ENCODE measurements around the gene LCMT2.
"Not testable (repeated sequence)": the region's sequence is repeated elsewhere in the genome, so short reads cannot be mapped to it uniquely, and the experiment has no call there.

Gene LCMT2

DNA sequence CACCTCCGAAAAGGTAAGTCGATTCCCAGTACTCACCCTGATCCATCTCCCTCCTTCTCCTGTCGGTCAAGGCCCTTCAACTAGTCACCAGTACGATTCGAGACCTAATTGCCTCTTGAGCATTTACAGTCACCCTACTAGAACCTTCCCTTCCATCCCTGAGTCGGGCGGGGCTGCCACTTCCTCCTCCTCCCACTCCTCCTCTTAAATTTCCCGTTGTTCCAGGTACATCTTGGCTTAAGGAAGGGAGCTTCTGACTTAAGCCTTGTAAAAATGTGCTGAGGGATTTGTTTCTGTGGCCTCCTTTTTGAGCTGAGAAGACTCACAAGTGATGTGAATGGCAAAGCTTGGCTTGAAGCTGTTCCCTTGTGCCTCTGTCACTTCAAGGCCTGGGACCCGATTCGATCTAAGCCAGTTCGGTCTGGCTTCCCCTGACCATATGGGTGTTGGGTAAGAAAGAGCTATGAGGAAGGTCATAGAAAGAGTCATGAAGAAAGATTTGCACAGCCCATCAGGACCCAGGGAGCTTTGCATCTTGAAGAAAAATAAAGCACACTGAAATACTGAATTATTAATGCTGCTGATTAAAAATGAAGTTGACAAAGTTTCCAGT, 28.1 kb downstream of the LCMT2 start, which contains the start of gene TGM7:
Gene TGM7 (minus strand): TSS at position 51 of the 613 bp plus-strand sequence.
- Histone ChIP-seq H3K27ac (ENCODE audit: low read depth, low read length) (no peak within 1 kb of the TSS), H3K36me3 (ENCODE audit: insufficient read depth, low read length) (no peaks in the 10 kb centered on the region), H3K4me1 (ENCODE audit: insufficient read depth, low read length) (peaks cover 8% of the 10 kb centered on the region; the same call in 1 of the 2 replicates), H3K9me3 (ENCODE audit: insufficient read depth, low read depth, low read length) (no peaks in the 10 kb centered on the region), H3K9ac (ENCODE audit: low read depth, low read length) (no peak within 1 kb of the TSS), H3K4me3 (ENCODE audit: low read length) (no peak within 1 kb of the TSS), H3K27me3 (ENCODE audit: insufficient read depth, low read length) (peaks cover 4% of the 10 kb centered on the region; the same call in 1 of the 2 replicates)
- 90% methylated on average over 11 of the region's 11 CpGs for WGBS

DNA sequence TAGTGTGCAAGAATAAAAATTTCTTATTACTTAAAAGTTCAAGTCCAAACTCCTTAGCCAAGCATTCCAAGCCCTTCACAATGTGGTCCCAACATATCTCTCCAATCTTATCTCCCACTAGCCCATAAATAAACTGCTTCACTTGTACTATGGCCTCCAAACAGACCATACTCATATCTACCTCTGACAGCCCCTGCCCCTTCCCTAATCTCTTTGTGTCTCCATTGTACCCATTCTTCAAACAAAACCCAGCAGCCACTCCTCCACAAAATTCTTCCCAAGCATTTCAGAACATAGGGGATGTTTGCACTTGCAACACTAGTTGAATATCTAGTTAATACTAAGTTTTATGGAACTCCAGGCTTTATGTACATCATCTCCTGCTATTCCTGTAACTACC, 30.5 kb downstream of the LCMT2 start:
- H3K4me1 ChIP-seq (ENCODE audit: insufficient read depth, low read length) = peaks cover 8% of the 10 kb centered on the region; the same call in 1 of the 2 replicates
- H3K9ac ChIP-seq (ENCODE audit: low read depth, low read length) = no peak overlapping the region
- no peaks in the 10 kb centered on the region for H3K27me3 ChIP-seq (ENCODE audit: insufficient read depth, low read length)
- no peaks in the 10 kb centered on the region for H3K9me3 ChIP-seq (ENCODE audit: insufficient read depth, low read depth, low read length)
- H3K27ac ChIP-seq (ENCODE audit: low read depth, low read length) = no peak overlapping the region
- H3K36me3 ChIP-seq (ENCODE audit: insufficient read depth, low read length) = no peaks in the 10 kb centered on the region
- no peak overlapping the region for H3K4me3 ChIP-seq (ENCODE audit: low read length)

DNA sequence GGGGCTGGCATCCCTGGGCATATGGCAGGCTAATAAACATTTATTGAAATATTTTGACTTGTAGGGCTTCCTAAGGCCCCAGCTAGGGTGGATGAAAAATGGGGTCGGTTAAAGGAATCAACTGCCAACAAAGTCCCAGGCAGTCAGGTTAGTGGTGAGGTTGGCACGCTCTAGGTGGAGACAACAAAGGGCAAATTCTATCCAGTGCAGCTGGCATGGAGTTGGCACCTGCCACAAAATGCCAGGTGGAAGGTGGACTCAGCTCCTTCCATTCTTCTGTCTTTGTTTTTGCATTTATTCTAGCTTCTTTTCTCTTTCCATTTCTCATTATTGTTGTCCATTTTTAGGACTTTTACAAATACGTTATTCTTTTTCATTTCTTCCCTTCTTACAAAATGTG, 31.0 kb downstream of the LCMT2 start:
- Histone ChIP-seq H3K4me3 (ENCODE audit: low read length) (no peak overlapping the region), H3K27ac (ENCODE audit: low read depth, low read length) (no peak overlapping the region), H3K27me3 (ENCODE audit: insufficient read depth, low read length) (no peaks in the 10 kb centered on the region), H3K9ac (ENCODE audit: low read depth, low read length) (no peak overlapping the region), H3K4me1 (ENCODE audit: insufficient read depth, low read length) (peaks cover 8% of the 10 kb centered on the region; the same call in 1 of the 2 replicates), H3K36me3 (ENCODE audit: insufficient read depth, low read length) (no peaks in the 10 kb centered on the region), H3K9me3 (ENCODE audit: insufficient read depth, low read depth, low read length) (no peaks in the 10 kb centered on the region)
- WGBS = 91% methylated on average over 2 of the region's 3 CpGs

DNA sequence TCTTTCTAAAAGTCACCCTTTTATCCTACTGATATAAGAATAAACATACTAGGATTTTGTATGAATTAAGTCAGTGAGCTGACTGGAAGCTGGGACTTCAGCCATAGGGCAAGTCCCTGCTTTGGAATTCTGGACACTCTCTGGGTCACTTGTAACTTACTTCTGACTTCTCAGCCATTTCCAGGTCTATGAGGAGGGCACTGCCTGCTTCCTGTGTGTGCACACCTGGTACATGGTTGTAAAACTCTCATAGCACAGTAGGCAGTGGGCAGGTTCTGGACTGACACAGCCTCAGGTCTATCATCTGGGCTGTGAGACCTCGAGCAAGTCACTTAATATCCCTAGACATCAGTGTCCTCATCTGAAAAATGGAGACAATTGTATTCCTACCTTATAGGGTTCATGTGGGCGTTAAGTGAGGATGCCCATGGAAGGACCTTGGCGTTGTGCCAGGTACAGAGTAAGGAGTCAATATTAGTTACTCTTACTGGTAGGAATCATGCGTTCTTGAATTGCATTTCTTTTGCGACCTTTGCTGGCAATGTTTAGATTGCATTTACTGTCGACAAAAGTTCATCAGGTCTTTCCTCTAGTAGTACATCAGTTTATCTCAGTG, 36.2 kb downstream of the LCMT2 start:
- WGBS = 92% methylated on average over 6 of the region's 6 CpGs
- Histone ChIP-seq H3K4me3 (ENCODE audit: low read length) (no peak overlapping the region), H3K9ac (ENCODE audit: low read depth, low read length) (no peak overlapping the region), H3K4me1 (ENCODE audit: insufficient read depth, low read length) (peaks cover 13% of the 10 kb centered on the region; the same call in 1 of the 2 replicates), H3K27me3 (ENCODE audit: insufficient read depth, low read length) (peaks cover 15% of the 10 kb centered on the region), H3K9me3 (ENCODE audit: insufficient read depth, low read depth, low read length) (no peaks in the 10 kb centered on the region), H3K36me3 (ENCODE audit: insufficient read depth, low read length) (no peaks in the 10 kb centered on the region), H3K27ac (ENCODE audit: low read depth, low read length) (no peak overlapping the region)

DNA sequence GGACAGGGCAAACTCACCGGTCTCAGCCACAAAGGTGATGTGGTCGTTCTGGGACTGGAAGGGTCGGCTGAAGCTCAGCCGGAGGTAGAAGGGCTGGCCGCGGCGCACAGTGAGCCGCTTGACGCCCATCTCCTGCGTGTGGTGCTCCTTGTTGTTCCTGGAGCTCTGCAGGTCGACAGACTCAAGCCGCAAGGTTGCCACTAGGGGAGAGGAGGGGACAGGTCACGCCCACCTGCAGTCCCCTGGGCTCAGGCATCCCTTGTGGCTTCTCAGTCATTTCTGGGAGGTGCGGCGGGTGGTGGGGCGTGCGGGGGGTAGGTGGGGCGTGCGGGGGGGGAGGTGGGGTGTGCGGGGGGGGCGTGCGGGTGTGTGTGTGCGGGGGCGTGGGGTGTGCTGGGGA, 36.9 kb downstream of the LCMT2 start:
- no peaks in the 10 kb centered on the region for H3K9me3 ChIP-seq (ENCODE audit: insufficient read depth, low read depth, low read length)
- 9% methylated on average over 12 of the region's 24 CpGs for WGBS

DNA sequence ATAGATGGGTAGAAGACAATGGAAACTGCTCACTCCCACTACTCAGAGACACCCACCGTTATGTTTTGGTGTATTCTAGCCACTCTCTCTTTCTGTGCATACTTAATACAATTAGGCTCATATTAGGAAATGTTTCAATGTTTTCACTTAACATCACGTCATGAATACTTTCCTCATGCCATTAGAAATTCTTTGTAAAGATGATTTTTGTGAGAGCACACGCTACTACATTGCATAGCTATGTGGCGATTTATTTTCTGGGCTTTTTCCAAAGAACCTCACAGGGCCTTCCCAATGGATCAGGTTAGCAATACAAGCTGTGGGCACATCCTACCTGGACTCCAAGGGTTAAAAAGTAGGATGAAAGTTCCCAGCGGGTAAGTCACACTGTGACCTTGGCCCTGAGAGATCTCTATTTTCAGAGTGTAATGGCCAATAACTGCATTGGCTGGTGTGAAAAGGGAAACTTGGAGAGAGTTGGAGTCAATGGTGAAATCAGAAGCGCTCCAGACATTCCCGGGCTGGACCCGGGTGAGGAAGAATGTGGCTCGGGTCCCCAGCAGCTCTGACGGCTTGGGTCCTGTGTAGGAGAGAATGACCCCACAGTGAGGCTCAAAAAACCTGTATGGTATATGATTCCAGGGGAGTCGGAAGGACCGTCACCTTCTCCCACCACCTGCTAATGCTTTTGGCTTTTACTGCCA, 37.8 kb downstream of the LCMT2 start:
- H3K36me3 ChIP-seq (ENCODE audit: insufficient read depth, low read length) = no peaks in the 10 kb centered on the region
- no peak overlapping the region for H3K4me3 ChIP-seq (ENCODE audit: low read length)
- H3K27me3 ChIP-seq (ENCODE audit: insufficient read depth, low read length) = peaks cover 18% of the 10 kb centered on the region
- H3K9me3 ChIP-seq (ENCODE audit: insufficient read depth, low read depth, low read length) = no peaks in the 10 kb centered on the region
- H3K9ac ChIP-seq (ENCODE audit: low read depth, low read length) = no peak overlapping the region
- WGBS = 75% methylated on average over 9 of the region's 12 CpGs
- H3K4me1 ChIP-seq (ENCODE audit: insufficient read depth, low read length) = peaks cover 6% of the 10 kb centered on the region; the same call in 1 of the 2 replicates
- no peak overlapping the region for H3K27ac ChIP-seq (ENCODE audit: low read depth, low read length)

More for the DNA sequence above, 36.9 kb downstream of the LCMT2 start:
- Histone ChIP-seq H3K27me3 (ENCODE audit: insufficient read depth, low read length) (peaks cover 15% of the 10 kb centered on the region), H3K9ac (ENCODE audit: low read depth, low read length) (peak overlapping the region; percentile 41; the same call in 1 of the 2 replicates), H3K4me3 (ENCODE audit: low read length) (peak overlapping the region; percentile 41), H3K36me3 (ENCODE audit: insufficient read depth, low read length) (no peaks in the 10 kb centered on the region), H3K27ac (ENCODE audit: low read depth, low read length) (no peak overlapping the region), H3K4me1 (ENCODE audit: insufficient read depth, low read length) (peaks cover 13% of the 10 kb centered on the region; the same call in 1 of the 2 replicates)

DNA sequence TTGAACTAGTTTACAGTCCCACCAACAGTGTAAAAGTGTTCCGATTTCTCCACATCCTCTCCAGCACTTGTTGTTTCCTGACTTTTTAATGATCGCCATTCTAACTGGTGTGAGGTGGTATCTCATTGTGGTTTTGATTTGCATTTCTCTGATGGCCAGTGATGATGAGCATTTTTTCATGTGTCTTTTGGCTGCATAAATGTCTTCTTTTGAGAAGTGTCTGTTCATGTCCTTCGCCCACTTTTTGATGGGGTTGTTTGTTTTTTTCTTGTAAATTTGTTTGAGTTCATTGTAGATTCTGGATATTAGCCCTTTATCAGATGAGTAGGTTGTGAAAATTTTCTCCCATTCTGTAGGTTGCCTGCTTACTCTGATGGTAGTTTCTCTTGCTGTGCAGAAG, 40.7 kb downstream of the LCMT2 start:
- H3K36me3 ChIP-seq (ENCODE audit: insufficient read depth, low read length); H3K9me3 ChIP-seq (ENCODE audit: insufficient read depth, low read depth, low read length); H3K4me3 ChIP-seq (ENCODE audit: low read length); H3K9ac ChIP-seq (ENCODE audit: low read depth, low read length); H3K27ac ChIP-seq (ENCODE audit: low read depth, low read length); H3K4me1 ChIP-seq (ENCODE audit: insufficient read depth, low read length): not testable (repeated sequence)
- WGBS = no CpG with 5 or more reads among the region's 3 CpGs
- peaks cover 19% of the 10 kb centered on the region for H3K27me3 ChIP-seq (ENCODE audit: insufficient read depth, low read length)

DNA sequence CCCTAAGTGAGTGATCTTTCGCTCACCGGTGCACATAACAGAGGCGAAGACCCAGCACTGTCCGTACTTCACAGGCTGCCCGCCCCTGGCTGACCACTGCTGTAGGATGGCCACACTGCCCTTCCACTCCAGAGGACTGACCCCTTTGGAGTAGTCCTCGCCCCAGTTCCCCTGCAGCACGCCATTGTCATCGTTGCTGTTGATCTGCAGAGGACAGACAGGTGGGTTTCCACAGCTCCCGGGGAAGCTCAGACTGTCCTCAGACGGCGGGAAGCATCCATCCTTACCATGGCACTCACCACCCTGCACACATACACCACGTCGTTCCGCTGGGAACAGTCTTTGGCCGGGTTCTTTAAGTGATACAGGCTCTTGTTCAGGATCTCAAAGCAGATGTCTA, 43.1 kb downstream of the LCMT2 start:
- Histone ChIP-seq H3K9ac (ENCODE audit: low read depth, low read length) (no peak overlapping the region), H3K36me3 (ENCODE audit: insufficient read depth, low read length) (no peaks in the 10 kb centered on the region), H3K27ac (ENCODE audit: low read depth, low read length) (no peak overlapping the region), H3K27me3 (ENCODE audit: insufficient read depth, low read length) (peaks cover 8% of the 10 kb centered on the region; the same call in 1 of the 2 replicates), H3K4me1 (ENCODE audit: insufficient read depth, low read length) (no peaks in the 10 kb centered on the region), H3K4me3 (ENCODE audit: low read length) (no peak overlapping the region), H3K9me3 (ENCODE audit: insufficient read depth, low read depth, low read length) (no peaks in the 10 kb centered on the region)
- 84% methylated on average over 15 of the region's 15 CpGs for WGBS

DNA sequence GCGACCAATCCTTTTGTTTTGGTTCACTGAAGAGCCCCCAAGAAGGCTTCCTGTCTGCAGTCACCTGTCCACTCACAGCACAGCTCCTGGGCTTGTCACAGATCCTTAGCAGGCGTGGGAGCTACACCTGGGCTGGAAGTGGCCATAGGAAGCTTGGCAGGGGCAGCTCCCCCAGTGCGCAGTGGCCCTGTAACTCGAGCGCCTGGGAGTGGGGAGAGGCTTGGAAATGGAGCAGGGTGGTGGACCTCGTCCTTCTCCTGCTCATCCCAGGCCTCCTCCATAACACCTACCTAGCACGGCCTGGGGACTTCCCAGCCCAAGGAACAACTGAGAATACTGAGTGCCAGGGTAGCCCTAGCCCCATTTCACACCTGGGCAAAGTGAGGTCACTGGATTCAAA, 44.3 kb downstream of the LCMT2 start:
- Histone ChIP-seq H3K27ac (ENCODE audit: low read depth, low read length) (no peak overlapping the region), H3K4me3 (ENCODE audit: low read length) (no peak overlapping the region), H3K9me3 (ENCODE audit: insufficient read depth, low read depth, low read length) (no peaks in the 10 kb centered on the region), H3K9ac (ENCODE audit: low read depth, low read length) (no peak overlapping the region), H3K27me3 (ENCODE audit: insufficient read depth, low read length) (peaks cover 4% of the 10 kb centered on the region; the same call in 1 of the 2 replicates), H3K36me3 (ENCODE audit: insufficient read depth, low read length) (no peaks in the 10 kb centered on the region), H3K4me1 (ENCODE audit: insufficient read depth, low read length) (no peaks in the 10 kb centered on the region)
- WGBS = 65% methylated on average over 7 of the region's 7 CpGs

DNA sequence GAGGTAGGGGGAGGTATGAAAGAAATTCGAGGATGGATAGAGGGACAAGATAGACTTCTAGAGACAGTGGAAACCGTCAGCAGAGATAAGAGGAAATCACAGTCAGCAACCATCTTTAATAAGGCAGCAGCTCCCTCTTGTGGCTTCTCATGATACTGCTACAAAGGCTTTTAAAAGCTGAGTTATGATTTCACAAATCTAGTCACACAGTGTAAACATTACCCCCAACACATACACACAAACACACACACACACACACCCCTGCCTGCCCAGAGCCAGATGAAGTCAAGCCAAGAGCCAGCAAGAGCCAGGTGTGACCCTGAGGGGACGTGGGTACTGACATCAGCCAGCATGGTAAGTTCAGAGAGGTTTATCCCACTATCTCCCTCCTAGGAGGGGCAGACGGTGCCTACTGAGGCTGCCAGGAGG, 44.8 kb downstream of the LCMT2 start:
- peaks cover 4% of the 10 kb centered on the region; the same call in 1 of the 2 replicates for H3K27me3 ChIP-seq (ENCODE audit: insufficient read depth, low read length)
- H3K9me3 ChIP-seq (ENCODE audit: insufficient read depth, low read depth, low read length) = no peaks in the 10 kb centered on the region
- no peak overlapping the region for H3K27ac ChIP-seq (ENCODE audit: low read depth, low read length)
- no peak overlapping the region for H3K4me3 ChIP-seq (ENCODE audit: low read length)
- H3K36me3 ChIP-seq (ENCODE audit: insufficient read depth, low read length) = no peaks in the 10 kb centered on the region
- WGBS = 19% methylated on average over 4 of the region's 4 CpGs
- no peaks in the 10 kb centered on the region for H3K4me1 ChIP-seq (ENCODE audit: insufficient read depth, low read length)
- no peak overlapping the region for H3K9ac ChIP-seq (ENCODE audit: low read depth, low read length)

DNA sequence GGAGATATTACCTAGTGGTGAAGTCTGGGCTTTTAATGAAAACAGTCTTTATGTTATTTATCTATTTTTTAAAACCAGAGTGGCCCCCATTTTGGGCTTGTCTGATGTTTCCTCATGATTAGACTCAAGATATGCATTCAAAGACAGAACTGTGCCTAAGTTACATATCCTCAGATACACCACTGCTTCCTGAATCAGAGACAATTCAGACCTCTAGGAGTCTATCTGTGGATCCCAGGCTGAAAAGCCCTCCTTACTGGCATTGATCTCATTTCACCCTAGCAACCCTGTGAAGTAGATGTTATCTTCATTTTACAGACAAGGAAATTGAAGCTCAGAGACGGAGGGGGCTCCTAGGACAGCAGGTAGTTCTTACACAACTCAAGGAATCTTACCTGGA, 46.8 kb downstream of the LCMT2 start:
- WGBS = 78% methylated on average over 1 of the region's 1 CpG
- Histone ChIP-seq H3K27me3 (ENCODE audit: insufficient read depth, low read length) (peaks cover 4% of the 10 kb centered on the region; the same call in 1 of the 2 replicates), H3K27ac (ENCODE audit: low read depth, low read length) (no peak overlapping the region), H3K36me3 (ENCODE audit: insufficient read depth, low read length) (no peaks in the 10 kb centered on the region), H3K9ac (ENCODE audit: low read depth, low read length) (no peak overlapping the region), H3K4me3 (ENCODE audit: low read length) (no peak overlapping the region), H3K9me3 (ENCODE audit: insufficient read depth, low read depth, low read length) (no peaks in the 10 kb centered on the region), H3K4me1 (ENCODE audit: insufficient read depth, low read length) (no peaks in the 10 kb centered on the region)

Measured in HUES64 (cell line).